IMR-90 (cell line): ENCODE data around the gene PAQR5.

Experiments used
- BHLHE40 ChIP-seq: fragments of 150-350 bp; IDR thresholded peaks from 2 replicates; pipeline ENCODE4 v1.6.1; 2016; ENCODE audit warnings: mild to moderate bottlenecking, low read depth, low read length
- CEBPB ChIP-seq: IDR thresholded peaks from 2 replicates; pipeline ENCODE4 v1.6.1; 2012; ENCODE audit warnings: low read depth, low read length, improper control_type of control experiment
- CHD1 ChIP-seq: IDR thresholded peaks from 2 replicates; pipeline ENCODE4 v1.6.1; 2012; ENCODE audit warnings: low read depth, low read length, improper control_type of control experiment
- FOS ChIP-seq: fragments of 150-350 bp; IDR thresholded peaks from 2 replicates; pipeline ENCODE4 v1.6.1; 2016; ENCODE audit warnings: low read depth, low read length
- MAFK ChIP-seq: IDR thresholded peaks from 2 replicates; pipeline ENCODE4 v1.6.1; 2012; ENCODE audit warnings: low read depth, low read length, improper control_type of control experiment
- MAZ ChIP-seq: IDR thresholded peaks from 2 replicates; pipeline ENCODE4 v1.6.1; 2012; ENCODE audit warnings: low read depth, mild to moderate bottlenecking, low read length, improper control_type of control experiment, moderate library complexity, borderline replicate concordance
- MXI1 ChIP-seq: IDR thresholded peaks from 2 replicates; pipeline ENCODE4 v1.6.1; 2012; ENCODE audit warnings: low read depth, mild to moderate bottlenecking, low read length, moderate library complexity, borderline replicate concordance
- POLR2A ChIP-seq: IDR thresholded peaks from 2 replicates; pipeline ENCODE4 v1.6.1; 2012; ENCODE audit warnings: mild to moderate bottlenecking, low read depth, low read length
- RAD21 ChIP-seq: IDR thresholded peaks from 2 replicates; pipeline ENCODE4 v1.6.1; 2012; ENCODE audit warnings: low read length, improper control_type of control experiment
- RCOR1 ChIP-seq: IDR thresholded peaks from 2 replicates; pipeline ENCODE4 v1.6.1; 2012; ENCODE audit warnings: mild to moderate bottlenecking, low read length, improper control_type of control experiment; ENCODE audit not compliant: insufficient replicate concordance
- RFX5 ChIP-seq: IDR thresholded peaks from 2 replicates; pipeline ENCODE4 v1.8.0; 2012; ENCODE audit warnings: low read depth, mild to moderate bottlenecking, low read length, moderate library complexity
- SMC3 ChIP-seq: fragments of 150-350 bp; IDR thresholded peaks from 2 replicates; pipeline ENCODE4 v1.6.1; 2016; ENCODE audit warnings: low read depth, mild to moderate bottlenecking, antibody characterized with exemption, low read length, moderate library complexity
- TF ChIP-seq, protein P1 (sequence below): conservative IDR thresholded peaks from 2 replicates; pipeline ENCODE4 v1.5.1; 2012; ENCODE audit warnings: mild to moderate bottlenecking, low read depth, low read length, improper control_type of control experiment
- TF ChIP-seq, protein P2 (sequence below): fragments of 150-350 bp; IDR thresholded peaks from 2 replicates; pipeline ENCODE4 v1.6.1; 2017; ENCODE audit warnings: mild to moderate bottlenecking, antibody characterized with exemption, low read length, low read depth

DNA sequence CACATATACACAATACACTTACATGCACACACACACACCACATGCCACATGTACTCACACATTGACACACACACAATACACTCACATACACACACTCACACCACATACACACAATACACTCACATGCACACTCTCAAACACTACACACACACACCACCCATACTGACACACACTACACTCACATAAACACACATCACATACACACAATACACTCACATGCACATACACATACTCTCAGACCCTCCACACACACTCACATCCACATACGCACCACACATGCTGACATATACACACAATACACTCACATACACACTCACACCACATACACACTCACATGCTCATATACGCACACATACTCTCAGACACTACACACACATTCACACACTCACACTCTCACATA lies 87.1 kb downstream of the PAQR5 start:
- TF ChIP-seq, protein P1, sequence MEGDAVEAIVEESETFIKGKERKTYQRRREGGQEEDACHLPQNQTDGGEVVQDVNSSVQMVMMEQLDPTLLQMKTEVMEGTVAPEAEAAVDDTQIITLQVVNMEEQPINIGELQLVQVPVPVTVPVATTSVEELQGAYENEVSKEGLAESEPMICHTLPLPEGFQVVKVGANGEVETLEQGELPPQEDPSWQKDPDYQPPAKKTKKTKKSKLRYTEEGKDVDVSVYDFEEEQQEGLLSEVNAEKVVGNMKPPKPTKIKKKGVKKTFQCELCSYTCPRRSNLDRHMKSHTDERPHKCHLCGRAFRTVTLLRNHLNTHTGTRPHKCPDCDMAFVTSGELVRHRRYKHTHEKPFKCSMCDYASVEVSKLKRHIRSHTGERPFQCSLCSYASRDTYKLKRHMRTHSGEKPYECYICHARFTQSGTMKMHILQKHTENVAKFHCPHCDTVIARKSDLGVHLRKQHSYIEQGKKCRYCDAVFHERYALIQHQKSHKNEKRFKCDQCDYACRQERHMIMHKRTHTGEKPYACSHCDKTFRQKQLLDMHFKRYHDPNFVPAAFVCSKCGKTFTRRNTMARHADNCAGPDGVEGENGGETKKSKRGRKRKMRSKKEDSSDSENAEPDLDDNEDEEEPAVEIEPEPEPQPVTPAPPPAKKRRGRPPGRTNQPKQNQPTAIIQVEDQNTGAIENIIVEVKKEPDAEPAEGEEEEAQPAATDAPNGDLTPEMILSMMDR = no peak
- TF ChIP-seq RAD21 (no peak), POLR2A (no peak), BHLHE40 (no peak), MXI1 (no peak), CEBPB (no peak), RFX5 (no peak), MAZ (no peak), MAFK (no peak), RCOR1 (no peak), CHD1 (no peak), SMC3 (no peak), FOS (no peak)
- TF ChIP-seq, protein P2, sequence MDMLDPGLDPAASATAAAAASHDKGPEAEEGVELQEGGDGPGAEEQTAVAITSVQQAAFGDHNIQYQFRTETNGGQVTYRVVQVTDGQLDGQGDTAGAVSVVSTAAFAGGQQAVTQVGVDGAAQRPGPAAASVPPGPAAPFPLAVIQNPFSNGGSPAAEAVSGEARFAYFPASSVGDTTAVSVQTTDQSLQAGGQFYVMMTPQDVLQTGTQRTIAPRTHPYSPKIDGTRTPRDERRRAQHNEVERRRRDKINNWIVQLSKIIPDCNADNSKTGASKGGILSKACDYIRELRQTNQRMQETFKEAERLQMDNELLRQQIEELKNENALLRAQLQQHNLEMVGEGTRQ = no peak
